ENCODE measurements around the gene GPSM3.

GRCh38 chr6:32198345-32198696, 5.9 kb upstream of the GPSM3 start:
- no peak for TF ChIP-seq CTCF (optimal IDR thresholded peaks at IDR 0.05 in 1 of 3, IDR thresholded peaks at IDR 0.05 in 1 of 3, conservative IDR thresholded peaks at IDR 0.05 in 1 of 3; ENCODE audit: extremely low read depth in 1 of 3, insufficient read depth in 2 of 3, low read length in 3 of 3)
- TF ChIP-seq EZH2 (IDR thresholded peaks at IDR 0.05; ENCODE audit: low read length) = no peak
